ENCODE data around the gene DUSP10.

DUSP10 gene

DNA sequence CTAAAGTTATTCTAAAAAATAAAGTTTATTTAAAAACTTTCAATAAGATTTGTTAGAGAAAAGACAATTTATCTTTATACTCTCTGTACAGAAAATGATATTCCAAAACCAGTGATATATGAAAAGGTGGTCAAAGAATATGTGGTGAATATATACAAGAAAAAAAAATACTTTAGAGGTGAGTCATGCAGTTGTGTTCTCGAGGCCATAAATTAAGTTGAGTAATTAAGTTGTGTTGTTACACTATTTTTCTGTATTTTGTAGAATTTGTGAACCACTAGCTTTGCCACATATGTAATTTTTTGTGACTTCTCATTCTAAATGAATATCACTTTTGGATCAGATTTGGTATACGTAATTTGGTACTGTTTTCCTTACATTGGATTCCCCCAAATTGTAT lies 23.6 kb upstream of the DUSP10 start:
- DNase-seq (ENCODE audit: low read depth in 3 of 3), result no peak

DNA sequence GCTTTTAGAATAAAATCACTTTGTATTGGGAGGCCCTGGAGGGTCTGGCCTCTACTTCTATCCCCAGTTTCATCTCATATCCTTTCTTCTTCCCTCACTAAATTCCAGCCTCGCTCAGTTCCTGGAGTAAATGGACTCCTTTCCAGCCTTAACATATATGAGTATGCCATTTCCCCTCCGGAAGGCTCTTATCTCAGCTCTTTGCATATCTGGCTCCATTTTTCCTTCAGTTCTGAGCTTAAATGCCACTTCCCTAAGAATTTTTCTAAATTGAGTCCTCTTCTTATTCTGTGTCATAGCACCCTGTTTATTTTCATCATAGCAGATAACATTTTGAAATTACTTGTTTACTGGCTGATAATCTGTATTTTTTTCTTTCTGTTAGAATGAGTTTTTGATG lies 20.2 kb upstream of the DUSP10 start:
- DNase-seq (ENCODE audit: low read depth in 3 of 3), result no peak

DNA sequence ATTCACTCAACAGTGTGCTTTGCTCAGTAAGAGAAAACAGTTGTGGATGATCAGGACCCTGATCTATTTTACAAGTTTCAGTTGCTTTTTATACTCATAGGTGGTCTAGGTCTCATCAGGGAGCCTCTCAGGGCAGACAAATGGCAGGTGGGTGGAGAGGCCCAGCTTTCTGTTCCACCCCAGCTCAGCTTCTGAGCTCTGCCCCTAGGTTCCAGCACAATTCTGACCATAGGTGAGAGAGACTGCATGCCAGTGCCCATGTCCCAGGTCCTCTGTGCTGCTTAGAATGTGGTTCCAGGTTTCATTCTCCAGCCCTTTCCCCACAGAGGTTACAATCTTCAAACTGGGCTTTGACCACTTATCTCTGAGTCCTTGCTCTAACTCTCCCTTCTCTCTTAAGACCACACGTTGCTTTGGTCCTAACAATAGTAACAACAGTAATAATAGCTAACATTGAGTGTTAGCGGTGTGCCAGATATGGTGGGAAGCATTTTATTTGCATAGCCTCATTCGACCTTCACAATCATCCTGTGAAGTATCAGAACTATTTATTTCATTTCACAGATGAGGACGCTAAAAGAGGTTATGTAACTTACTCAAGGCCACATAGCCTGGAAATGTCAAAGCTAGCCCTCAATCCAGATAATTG lies 19.6 kb upstream of the DUSP10 start:
- DNase-seq (ENCODE audit: low read depth in 3 of 3), result no peak

DNA sequence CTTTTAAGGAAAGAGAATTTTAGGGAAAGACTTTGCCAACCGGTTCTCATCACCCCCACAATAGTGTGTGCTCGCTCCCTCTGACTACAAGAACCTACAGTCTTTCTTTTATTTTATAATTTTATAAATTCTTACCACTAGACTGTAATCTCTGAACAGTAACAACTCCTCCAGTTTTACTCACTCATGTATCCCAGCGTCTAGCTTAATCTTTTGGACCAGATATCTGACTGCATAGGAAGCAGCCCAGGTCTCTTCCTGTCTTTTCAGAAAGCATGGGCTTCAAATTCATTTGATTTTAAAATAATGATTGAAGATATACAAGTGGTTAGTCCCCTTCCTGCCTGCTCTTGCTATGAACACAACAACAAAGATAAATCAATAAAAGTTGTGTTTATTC lies 19.0 kb upstream of the DUSP10 start:
- DNase-seq (ENCODE audit: low read depth in 3 of 3), result no peak

DNA sequence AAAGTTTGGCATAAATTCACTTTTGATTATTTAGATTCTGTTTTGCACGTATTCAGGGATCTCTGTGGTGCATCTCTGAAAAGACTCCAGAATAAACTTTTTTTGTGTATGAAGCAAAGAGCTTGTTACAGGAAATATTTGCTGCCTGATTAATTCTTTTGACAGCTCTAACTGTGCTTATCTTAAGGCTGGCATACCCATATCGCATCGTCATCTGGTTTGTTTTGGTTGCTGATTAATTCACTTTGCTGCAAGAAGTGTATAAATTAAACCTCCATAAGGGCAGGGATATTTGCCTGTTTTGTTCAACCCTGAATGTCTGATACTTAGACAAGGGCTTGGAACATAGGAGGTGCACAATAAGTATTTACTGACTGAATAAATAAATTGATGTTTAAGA lies 17.5 kb upstream of the DUSP10 start:
- no peak for DNase-seq (ENCODE audit: low read depth in 3 of 3)

DNA sequence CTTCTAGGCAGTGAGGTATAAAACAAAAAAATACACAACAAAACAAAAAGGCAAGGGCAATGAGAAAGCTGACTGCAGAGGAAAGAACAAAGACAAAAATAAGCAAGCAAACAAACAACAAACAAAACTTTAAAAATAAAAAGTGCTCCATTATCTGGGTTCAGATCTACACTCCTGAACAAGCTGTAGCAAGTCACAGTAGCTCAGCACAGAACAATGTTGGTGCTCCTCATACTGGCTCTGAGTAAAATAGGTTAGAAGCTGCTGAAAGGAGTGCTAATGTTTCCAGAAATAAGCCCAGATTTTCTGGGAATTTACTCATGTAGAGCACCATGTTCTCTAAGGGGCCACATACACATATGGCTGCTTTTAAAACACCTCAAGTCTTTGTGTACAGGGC lies 16.6 kb upstream of the DUSP10 start:
- no peak for DNase-seq (ENCODE audit: low read depth in 3 of 3)

DNA sequence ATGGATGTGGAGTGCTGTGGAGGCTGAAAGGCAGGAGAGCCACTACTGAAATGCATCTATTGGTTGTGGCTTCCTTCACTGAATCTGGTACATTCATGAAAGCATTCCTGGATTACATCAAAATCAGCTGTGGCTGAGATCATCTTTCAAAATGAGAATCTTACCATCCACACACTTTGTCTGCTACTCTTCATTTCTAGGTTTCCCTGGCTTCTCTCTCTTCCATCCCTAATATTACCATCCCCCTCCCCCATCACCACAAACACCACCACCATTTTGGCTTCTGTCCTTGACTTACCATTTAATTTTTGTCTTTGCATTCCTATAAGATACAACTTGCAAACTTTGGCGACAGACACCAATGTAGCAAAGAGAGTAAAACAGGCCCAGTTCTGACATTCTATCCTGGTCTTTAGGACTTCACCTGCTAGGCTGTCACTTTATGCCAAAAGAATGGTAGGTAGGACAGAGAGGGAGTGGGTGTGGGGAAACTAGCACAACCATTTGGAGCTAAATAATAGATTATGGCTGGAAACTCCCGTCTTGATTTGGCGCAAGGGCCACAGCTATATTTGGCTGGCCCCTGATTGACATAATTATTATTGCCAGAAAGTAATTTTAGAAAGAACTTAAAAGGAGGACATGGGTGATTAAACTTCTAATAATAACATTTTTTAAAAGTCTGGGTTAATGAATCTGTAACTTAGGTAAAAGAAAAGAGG lies 15.1 kb upstream of the DUSP10 start:
- no peak for DNase-seq (ENCODE audit: low read depth in 3 of 3)

DNA sequence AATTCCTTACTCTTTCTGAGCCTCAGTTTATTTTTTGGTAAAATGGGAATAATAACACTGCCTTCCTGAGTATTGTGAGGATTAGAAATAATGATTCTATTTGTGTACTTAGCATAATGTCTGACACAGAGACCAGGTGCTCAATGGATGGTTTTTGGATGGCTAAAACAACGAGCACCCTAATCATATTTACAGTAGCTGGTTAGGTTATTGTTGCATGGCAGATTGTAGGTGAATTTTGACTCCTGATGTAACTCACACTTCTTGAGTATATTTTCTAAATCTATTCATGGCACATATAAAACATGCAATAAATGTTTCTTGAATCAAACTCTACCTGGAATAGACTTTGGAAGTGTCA lies 11.9 kb upstream of the DUSP10 start:
- DNase-seq (ENCODE audit: low read depth in 3 of 3), result no peak

DNA sequence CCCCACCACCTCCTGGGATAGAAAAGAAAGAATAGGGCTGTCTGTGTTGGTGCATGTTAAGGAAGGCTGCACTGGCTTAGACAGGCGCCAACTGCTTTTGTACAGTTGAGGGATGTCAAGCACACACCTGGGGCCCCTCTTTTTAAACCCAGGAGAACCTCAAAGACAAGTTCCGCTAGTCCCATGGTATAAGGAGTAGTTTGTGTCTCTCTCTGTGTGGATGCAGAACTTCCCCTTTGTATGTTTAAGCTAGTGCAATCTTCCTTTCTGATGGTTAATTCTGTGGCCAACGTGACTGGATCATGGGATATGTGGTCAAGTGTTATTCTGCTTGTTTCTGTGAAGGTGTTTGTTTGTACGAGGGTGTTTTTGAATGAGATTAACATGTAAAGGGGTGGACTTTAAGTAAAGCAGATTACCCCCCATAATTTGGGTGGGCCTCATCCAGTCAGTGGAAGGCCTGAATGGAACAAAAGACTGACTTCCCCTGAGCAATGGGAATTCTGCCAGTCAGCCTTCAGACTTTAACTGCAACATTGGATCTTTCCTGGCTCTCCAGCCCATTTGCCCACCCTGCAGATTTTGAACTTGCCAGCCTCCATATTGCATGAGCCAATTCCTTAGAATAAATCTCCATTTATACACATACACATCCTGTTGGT lies 9.5 kb upstream of the DUSP10 start:
- no peak for DNase-seq (ENCODE audit: low read depth in 3 of 3)

DNA sequence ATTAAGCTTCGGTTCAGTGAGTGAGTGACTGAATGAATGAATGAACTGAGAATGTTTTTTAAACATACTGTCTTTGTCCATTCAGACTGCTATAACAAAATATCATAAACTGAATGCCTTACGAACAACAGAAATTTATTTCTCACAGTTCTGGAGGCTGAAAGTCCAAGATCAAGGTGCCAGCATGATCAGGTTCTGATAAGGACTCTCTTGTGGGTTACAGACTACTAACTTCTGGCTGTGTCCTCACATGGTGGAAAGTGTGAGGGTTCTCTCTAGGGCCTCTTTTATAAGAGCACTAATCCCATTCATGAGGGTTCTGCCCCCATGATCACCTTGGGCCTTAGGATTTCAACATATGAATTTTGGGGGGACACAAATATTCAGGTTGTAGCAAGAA lies 7.1 kb upstream of the DUSP10 start:
- DNase-seq (ENCODE audit: low read depth in 3 of 3), result no peak

DNA sequence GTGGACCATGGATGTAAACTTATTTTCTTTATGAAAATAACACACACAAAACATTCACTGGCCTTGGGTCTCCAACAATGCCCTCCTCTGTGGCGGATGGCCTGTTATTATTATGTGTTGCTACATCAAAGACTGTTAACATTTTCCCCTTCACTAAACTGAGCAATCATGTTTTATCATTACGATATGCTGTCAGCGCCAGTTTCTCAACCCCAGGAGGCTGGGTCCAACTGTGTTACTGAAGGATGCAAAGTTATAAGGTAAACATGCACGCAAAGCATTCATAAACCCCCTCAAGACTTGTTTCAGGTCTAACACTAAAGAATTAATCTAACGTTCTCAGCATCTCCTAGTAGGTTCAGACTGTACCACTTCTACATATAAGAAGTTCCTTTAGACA lies 6.0 kb upstream of the DUSP10 start:
- no peak for DNase-seq (ENCODE audit: low read depth in 3 of 3)

DNA sequence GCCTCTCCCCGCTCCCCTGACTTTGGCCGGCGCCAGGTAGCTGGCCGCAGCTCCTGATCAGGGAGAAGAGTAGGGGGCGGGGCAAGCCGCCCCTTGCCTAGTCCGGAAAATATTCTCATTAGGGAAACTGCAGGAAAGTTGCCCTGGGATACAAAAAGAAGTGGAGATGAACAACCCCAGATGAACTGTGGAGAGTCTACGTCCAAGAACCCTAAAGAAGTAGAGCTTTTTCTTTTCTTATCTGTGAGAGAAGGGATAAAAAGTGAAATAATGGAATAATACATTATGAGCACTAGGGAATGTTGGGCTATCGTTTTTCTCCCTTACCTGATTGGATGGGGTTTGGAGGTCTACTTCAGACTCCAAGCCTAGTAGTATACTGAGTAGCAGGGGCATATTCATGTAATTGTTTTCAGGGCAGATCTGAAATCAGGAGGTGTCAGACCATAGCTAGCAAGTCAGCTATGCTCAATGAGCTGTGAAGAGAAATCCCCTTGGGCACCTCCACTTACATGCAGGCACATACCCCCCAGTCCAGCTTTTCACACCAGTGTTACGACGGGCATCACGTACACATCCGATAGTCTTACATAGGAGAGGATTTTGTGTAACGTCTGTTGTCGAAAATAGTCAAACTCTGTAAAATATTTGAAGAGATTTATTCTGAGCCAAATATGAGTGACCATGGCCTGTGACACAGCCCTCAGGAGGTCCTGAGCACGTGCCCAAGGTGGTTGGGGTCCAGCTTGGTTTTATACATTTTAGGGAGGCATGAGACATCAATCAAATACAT lies 1.7 kb upstream of the DUSP10 start:
- no peak for DNase-seq (ENCODE audit: low read depth in 3 of 3)

DNA sequence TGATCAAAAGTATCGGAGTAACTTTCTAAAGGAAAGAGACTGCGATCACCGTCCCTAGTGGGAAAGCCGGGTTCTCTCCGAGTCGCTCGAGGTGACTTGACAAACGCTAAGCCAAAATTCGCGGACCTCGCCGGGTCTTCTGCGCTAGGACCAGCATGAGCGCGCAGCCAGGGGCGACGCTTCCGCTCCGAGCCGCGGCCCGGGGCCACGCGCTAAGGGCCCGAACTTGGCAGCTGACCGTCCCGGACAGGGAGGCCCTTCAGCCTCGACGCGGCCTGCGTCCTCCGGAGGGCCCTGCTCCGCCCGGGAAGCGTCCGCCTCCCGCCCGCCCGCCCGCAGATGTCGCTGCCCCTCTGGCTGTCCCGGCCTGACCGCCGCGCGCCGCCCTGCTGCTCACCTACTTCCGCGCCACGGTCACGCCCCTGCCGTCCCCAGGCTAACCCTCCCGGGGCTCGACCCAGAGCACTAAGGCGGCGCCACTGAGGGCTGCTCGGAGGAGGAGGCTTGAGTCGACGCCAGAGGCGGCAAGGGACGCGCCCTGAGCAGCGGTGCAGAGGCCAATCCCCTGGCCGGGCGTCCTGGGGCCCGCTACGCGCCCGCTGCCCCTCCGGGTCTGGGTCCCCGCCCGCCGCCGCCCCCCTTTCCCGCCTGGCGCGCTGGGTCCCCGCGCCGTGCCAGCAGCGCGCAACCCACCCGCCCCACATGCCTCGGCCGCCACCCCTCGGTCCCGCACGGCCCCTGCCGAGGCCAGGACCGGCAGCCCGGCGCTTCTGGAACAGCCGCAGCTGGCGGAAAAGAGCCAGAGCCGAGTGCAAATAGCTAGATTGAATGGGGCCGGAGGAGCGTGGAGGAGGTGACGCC lies 896 bp upstream of the DUSP10 start:
- peak; percentile 59 to 75 (median 70) for DNase-seq (ENCODE audit: low read depth in 3 of 3)

DNA sequence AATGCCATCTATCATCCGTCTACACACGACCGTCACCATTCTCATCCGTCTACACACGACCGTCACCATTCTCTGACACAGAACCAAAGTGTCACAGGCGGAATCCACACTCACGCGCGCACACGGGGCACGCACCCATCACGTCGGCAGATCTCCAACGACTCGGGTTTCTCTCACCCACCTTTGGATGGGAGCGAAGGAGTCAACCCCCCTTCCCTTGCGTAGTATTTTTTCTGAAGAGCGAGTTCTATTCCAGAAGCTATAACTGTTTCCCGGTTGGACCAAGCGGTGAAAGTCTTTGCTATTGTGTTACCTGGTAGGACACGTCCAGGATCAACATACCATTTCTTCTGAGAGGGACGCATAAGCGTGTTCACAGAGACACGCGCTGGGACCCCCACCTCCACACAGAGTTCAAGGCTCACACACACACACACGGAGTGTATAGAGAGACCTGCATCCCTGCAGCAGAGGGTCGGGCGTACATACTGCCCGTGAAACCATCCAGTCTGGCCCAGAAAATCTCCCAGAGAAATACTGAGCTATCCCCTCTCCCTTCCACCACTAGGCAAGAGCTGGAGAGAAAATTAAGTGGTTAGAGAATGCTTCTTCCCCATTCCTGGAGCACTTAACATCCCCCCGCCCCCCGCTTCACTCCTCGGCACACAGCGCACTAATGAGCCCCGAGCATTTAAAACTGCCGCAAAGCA lies 741 bp downstream of the DUSP10 start:
- DNase-seq (ENCODE audit: low read depth in 3 of 3), result no peak

DNA sequence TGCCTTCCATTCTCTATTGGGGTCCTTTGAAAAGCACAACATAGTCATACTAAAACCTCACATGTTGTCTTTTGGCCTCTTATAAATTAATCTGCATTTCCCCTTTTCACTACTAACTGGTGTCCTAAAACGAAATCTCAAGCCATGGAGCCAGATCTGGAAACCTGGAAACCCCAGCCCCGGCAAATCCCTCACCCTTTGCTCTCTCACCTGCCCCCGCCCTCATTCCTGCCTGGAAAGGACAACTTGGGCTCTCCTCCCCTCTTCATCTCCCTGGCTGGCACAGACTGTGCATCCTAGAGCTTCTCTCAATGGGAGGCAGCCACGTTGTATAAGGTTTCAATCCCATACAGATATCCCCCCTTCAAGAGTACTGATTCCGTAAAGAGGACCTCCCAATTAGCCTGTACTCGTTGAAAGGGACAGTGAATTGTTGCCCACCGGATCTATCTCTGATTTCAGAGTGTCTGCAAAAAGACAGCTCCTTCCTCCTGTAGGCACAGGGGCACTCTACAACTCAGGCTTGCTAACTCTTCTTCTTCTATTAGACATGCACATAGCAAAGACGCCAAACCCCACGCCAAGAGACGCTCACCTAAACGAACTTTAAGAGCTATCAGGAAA lies 1.4 kb downstream of the DUSP10 start:
- DNase-seq (ENCODE audit: low read depth in 3 of 3), result no peak

DNA sequence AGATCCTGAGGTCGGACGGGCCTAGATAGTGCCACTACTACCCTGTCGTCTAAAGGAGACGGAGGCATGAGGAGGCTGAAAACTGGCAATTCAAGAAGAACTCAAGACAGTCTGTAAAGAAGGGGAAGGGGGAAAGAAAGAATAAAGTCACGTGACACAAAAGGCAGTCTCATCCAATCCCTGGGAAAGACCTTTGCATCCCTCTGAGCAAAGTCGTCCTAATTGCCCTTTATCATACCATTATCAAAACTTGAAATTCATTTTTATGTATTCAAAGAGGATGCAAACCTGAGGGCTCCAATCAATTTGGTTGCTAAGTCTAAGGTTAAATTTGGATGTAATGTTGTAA lies 2.2 kb downstream of the DUSP10 start:
- DNase-seq (ENCODE audit: low read depth in 3 of 3), result no peak

DNA sequence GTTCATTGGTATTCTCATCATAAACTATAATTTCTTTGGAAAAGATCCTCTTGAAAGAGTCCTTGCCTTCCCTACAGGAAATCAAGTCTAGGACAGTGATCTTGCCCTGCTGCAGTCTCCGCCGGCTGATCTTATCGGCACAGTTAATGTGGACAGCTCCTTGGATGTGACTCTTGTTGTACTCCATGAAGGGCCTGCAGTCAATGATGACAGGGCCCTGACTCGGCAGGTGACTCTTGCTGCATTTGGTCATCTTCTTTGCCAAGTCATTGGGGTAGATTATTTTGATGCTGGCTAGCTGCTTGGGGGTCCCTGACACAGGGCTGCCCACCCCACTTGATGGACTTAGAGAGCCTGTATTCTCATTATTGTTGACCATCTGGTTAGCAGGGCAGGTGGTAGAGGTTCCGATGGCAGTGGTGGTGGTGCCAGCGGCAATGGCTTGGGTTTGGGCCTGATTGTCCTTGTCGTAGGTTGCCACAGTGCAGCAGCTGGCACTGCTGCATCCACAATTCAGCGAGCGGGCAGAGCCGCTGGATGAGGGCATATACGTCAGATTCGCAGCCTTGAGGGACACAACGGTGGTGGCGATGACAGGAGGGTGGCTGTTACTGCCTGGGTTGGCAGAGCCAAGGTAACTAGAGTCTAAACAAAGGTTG lies 2.7 kb downstream of the DUSP10 start:
- DNase-seq (ENCODE audit: low read depth in 3 of 3), result no peak

DNA sequence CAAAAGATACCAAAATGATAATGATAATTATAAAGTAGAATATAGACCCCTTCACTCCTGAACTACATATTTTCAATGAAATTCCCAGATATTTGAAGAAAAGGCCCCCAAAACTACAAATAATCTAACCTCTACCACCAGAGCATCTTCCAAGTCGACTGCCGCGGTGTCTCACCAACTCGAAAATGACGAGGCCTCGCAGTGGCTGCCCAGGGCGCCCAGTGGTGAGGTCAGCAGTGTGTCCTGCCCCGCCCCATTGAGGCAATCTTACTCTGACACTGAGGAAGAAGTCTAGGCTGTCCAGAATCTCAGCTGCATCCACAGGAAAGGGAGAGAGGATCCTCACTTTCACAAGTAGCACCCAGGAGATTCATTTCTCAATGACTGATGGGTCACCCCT lies 5.2 kb downstream of the DUSP10 start:
- DNase-seq (ENCODE audit: low read depth in 3 of 3), result no peak

DNA sequence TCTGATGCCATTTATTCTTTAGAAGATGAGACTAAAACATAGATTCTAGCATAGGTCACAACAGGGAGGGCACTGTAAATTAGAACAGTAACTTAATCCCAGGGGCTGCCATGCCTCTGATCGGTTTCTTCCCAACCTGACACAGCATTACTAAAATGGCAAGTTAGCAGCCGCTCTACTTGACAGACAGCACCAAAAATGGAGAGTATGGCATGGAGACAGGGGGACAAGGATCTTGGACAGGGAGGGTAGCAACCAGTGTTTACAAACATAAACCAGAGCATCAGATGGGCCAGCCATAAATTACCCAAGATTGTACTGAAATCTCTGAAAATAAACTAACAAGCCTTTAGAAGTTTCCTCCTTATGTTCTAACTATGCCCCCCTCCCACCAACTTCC lies 5.9 kb downstream of the DUSP10 start:
- no peak for DNase-seq (ENCODE audit: low read depth in 3 of 3)

DNA sequence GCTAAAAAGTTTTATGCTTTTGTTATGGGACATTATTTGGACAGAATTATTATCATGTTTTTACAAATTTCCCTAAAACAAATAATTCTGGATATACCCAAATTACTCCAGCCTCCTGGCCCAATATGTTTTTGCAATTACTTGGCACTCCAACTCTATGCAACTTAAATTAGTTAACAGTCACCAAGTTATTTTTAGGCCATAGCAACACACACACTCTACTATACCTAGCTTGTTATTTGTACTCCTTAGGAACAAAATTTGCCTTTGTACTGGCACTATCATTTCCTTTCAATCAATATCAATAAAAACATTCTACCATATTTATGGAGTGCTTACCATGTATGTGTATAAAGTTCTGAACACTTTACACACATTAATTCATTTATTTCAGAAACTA lies 7.7 kb downstream of the DUSP10 start:
- DNase-seq (ENCODE audit: low read depth in 3 of 3), result no peak

All from stimulated activated CD4-positive, alpha-beta T cell treated with anti-CD3 and anti-CD28 coated beads, TNF-alpha, amount 100 ng/mL, for 48 hours (primary cell).